Measurements from ENCODE around the gene MBD5. TPM values are rescaled to one million over a fixed set of nuclear protein-coding genes. Genes with fewer than 3 reads are reported as not detected.

Gene MBD5
- total RNA-seq, 1 experiment from 2014 or later = 33.9 TPM

DNA sequence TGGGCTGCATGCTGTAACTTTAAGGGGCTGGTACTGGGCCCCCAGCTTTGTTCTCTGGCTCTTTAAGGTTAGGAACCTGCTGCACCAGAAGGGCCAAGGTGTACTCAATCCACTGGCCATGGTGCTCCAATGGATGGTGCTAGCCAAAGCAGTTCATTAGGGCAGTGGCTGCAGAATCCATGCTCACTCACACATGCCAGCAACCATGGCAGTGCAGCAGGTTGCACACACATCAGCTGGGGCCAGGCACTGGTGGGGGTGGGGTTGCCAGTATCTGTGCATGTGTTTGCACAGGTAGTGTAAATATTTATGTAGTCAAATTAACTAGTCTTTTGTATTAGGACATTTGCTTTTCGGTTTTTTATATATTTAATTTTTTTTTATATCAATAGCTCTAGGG is 395.4 kb downstream of the MBD5 start:
- no peak overlapping the region for H3K27ac Mint-ChIP-seq (ENCODE audit: low read depth, unreplicated experiment)
- CTCF ChIA-PET = no interaction called here
- intact Hi-C loops (cut with micrococcal nuclease) = no loop called here

DNA sequence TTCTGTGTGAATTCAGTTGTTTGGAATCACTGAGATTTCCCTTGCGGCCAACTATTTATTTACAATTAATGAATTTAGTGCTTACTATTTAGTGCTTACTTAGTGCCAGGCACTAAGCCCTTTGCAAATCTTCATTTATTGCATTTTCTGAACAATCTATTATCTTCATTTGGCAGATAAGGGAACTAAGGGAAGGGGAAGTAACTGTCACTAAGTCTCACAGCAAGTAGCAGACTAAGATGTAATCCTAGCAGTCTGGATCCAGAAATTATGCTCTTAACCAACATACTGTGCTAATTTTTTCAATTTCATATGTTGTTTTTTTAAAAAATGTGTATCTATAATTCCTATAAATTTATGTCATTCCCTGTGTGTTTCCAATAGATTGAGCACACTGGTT is 409.2 kb downstream of the MBD5 start:
- DNase-seq (ENCODE audit: unreplicated experiment) = no peak
- TF ChIP-seq, protein P1, sequence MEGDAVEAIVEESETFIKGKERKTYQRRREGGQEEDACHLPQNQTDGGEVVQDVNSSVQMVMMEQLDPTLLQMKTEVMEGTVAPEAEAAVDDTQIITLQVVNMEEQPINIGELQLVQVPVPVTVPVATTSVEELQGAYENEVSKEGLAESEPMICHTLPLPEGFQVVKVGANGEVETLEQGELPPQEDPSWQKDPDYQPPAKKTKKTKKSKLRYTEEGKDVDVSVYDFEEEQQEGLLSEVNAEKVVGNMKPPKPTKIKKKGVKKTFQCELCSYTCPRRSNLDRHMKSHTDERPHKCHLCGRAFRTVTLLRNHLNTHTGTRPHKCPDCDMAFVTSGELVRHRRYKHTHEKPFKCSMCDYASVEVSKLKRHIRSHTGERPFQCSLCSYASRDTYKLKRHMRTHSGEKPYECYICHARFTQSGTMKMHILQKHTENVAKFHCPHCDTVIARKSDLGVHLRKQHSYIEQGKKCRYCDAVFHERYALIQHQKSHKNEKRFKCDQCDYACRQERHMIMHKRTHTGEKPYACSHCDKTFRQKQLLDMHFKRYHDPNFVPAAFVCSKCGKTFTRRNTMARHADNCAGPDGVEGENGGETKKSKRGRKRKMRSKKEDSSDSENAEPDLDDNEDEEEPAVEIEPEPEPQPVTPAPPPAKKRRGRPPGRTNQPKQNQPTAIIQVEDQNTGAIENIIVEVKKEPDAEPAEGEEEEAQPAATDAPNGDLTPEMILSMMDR (IDR thresholded peaks at IDR 0.05; ENCODE audit: unreplicated experiment) = no peak
- Mint-ChIP-seq H3K27me3 (ENCODE audit: insufficient read depth, unreplicated experiment) (no peaks in the 10 kb centered on the region), H3K27ac (ENCODE audit: low read depth, unreplicated experiment) (no peak overlapping the region), H3K9me3 (ENCODE audit: unreplicated experiment) (peaks cover 13% of the 10 kb centered on the region), H3K4me3 (ENCODE audit: unreplicated experiment) (no peak overlapping the region), H3K36me3 (ENCODE audit: insufficient read depth, unreplicated experiment) (peaks cover 14% of the 10 kb centered on the region), H3K4me1 (ENCODE audit: insufficient read depth, unreplicated experiment) (no peaks in the 10 kb centered on the region)
- POLR2A ChIA-PET = no interaction called here
- BruUV-seq (replicated peaks) = no TSS peak
- intact Hi-C loops (cut with micrococcal nuclease) = no loop called here
- CTCF ChIA-PET = no interaction called here

More for the DNA sequence above, 395.4 kb downstream of the MBD5 start:
- H3K36me3 Mint-ChIP-seq (ENCODE audit: insufficient read depth, unreplicated experiment) = peaks cover 1% of the 10 kb centered on the region
- no peaks in the 10 kb centered on the region for H3K27me3 Mint-ChIP-seq (ENCODE audit: insufficient read depth, unreplicated experiment)
- no peak for DNase-seq (ENCODE audit: unreplicated experiment)
- H3K4me3 Mint-ChIP-seq (ENCODE audit: unreplicated experiment) = no peak overlapping the region
- H3K4me1 Mint-ChIP-seq (ENCODE audit: insufficient read depth, unreplicated experiment) = no peaks in the 10 kb centered on the region
- BruUV-seq (replicated peaks) = no TSS peak
- POLR2A ChIA-PET = no interaction called here
- H3K9me3 Mint-ChIP-seq (ENCODE audit: unreplicated experiment) = peaks cover 19% of the 10 kb centered on the region
- TF ChIP-seq, protein P1 (IDR thresholded peaks at IDR 0.05; ENCODE audit: unreplicated experiment) = no peak

DNA sequence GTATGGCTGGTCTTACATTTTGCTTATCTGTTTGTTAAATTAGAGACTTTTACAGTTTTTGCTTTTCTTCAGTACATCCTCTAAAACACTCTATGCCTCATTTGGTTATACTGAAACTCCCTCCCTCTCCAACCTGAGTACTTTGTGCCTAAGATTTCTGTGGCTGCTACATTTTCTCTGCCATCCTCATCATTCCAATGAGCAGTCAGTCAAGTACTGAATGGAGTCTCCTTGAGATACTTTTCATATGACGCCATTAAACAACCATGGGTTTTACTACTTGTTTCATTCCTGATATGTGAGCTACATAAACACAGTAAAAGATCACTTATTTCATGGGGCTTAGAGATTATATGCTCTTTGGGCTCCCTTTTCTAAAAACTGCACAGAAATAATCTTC is 427.0 kb downstream of the MBD5 start:
- H3K36me3 Mint-ChIP-seq (ENCODE audit: insufficient read depth, unreplicated experiment) = no peaks in the 10 kb centered on the region
- no TSS peak for BruUV-seq (replicated peaks)
- TF ChIP-seq, protein P1 (IDR thresholded peaks at IDR 0.05; ENCODE audit: unreplicated experiment) = no peak
- H3K4me1 Mint-ChIP-seq (ENCODE audit: insufficient read depth, unreplicated experiment) = peaks cover 6% of the 10 kb centered on the region
- DNase-seq (ENCODE audit: unreplicated experiment) = no peak
- no peak overlapping the region for H3K4me3 Mint-ChIP-seq (ENCODE audit: unreplicated experiment)
- H3K27ac Mint-ChIP-seq (ENCODE audit: low read depth, unreplicated experiment) = no peak overlapping the region
- H3K27me3 Mint-ChIP-seq (ENCODE audit: insufficient read depth, unreplicated experiment) = no peaks in the 10 kb centered on the region
- ChIA-PET POLR2A (no interaction called here), CTCF (no interaction called here)
- intact Hi-C loops (cut with micrococcal nuclease) = no loop called here
- H3K9me3 Mint-ChIP-seq (ENCODE audit: unreplicated experiment) = no peaks in the 10 kb centered on the region

DNA sequence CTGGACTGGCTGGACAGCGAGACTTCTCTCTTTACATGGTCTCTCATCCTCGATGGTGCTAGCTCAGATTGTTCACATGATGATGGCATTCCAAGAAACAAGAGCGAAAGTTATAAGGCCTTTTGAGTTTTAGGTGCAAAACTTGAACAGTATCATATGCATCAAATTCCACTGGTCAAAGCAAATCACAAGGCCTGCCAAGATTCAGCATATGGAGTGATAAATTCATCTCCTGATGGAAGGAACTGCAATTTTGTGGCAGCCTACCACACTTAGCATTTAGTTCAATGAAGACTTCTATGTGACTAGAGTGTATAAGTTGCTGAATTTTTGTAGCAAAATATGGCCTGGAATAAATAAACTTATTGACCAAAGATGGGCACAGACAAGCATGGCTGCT is 429.6 kb downstream of the MBD5 start:
- ChIA-PET CTCF (no interaction called here), POLR2A (no interaction called here)
- Mint-ChIP-seq H3K4me1 (ENCODE audit: insufficient read depth, unreplicated experiment) (peaks cover 6% of the 10 kb centered on the region), H3K9me3 (ENCODE audit: unreplicated experiment) (no peaks in the 10 kb centered on the region), H3K27ac (ENCODE audit: low read depth, unreplicated experiment) (no peak overlapping the region), H3K4me3 (ENCODE audit: unreplicated experiment) (no peak overlapping the region), H3K36me3 (ENCODE audit: insufficient read depth, unreplicated experiment) (no peaks in the 10 kb centered on the region), H3K27me3 (ENCODE audit: insufficient read depth, unreplicated experiment) (no peaks in the 10 kb centered on the region)
- TF ChIP-seq, protein P1 (IDR thresholded peaks at IDR 0.05; ENCODE audit: unreplicated experiment) = no peak
- no peak for DNase-seq (ENCODE audit: unreplicated experiment)
- no TSS peak for BruUV-seq (replicated peaks)
- intact Hi-C loops (cut with micrococcal nuclease) = no loop called here

Data from MCF 10A (cell line).